Hematopoietic multipotent progenitor cell (in vitro differentiated cells): ENCODE data around the gene UBAP2L. TPM values are rescaled to one million over a fixed set of nuclear protein-coding genes. Genes with fewer than 3 reads are reported as not detected.
A peak's percentile ranks its signal among the peaks of the same experiment; 100 is the strongest.
"Not testable (repeated sequence)": the region's sequence is repeated elsewhere in the genome, so short reads cannot be mapped to it uniquely, and the experiment has no call there.

Source experiments
- DNase-seq, 3 donors: peaks; one replicate each; pipeline ENCODE4 v3.0.0-alpha.2; 2011 to 2015; ENCODE audit warnings: low read depth in 2 of 3, low spot score in 2 of 3
- small RNA-seq: library from RNA; depleted of rRNA; stranded (forward); fragments of <200 nt; gene quantifications from one replicate; pipeline ENCODE3, GENCODE V24; 2012
- total RNA-seq: library from RNA; depleted of rRNA; stranded (reverse); fragments of >200 nt; gene quantifications from one replicate; pipeline ENCODE4 v1.2.3, GENCODE V29; 2012

UBAP2L gene
- total RNA-seq, 1 donor, result 83.2 TPM

- no peak for DNase-seq
Measured at GRCh38 chr1:154304664-154305337, 84.0 kb downstream of the UBAP2L start.

- DNase-seq, result no peak
Measured at GRCh38 chr1:154306151-154306550, 85.4 kb downstream of the UBAP2L start.

- DNase-seq, result not testable (repeated sequence)
Measured at GRCh38 chr1:154307670-154308270, 87.0 kb downstream of the UBAP2L start.

- not testable (repeated sequence) for DNase-seq
Measured at GRCh38 chr1:154309136-154309535, 88.4 kb downstream of the UBAP2L start.

- not testable (repeated sequence) for DNase-seq
Measured at GRCh38 chr1:154312229-154313065, 91.7 kb downstream of the UBAP2L start.

- no peak for DNase-seq
Measured at GRCh38 chr1:154313066-154313356, 92.3 kb downstream of the UBAP2L start.

- not testable (repeated sequence) for DNase-seq
Measured at GRCh38 chr1:154314226-154314625, 93.5 kb downstream of the UBAP2L start.

- no peak for DNase-seq
Measured at GRCh38 chr1:154316704-154317103, 95.9 kb downstream of the UBAP2L start.

GRCh38 chr1:154318386-154318785, 97.6 kb downstream of the UBAP2L start:
- no peak for DNase-seq

Small RNA genes within 50 kb of the gene (small RNA-seq; reads per million reads assigned to genes)
- gene MIR190B (7.5 reads per million, percentile 90 among the genes with 10 or more reads in this experiment), gene RF00273 (not detected), gene RNU6-121P (not detected), gene RNU6-239P (not detected), gene SNORA58B (not detected)

Other genes with a start within 250 kb of the UBAP2L start
- 106 TPM for gene JTB, start 243.3 kb upstream of the UBAP2L start, total RNA-seq
- gene RAB13, start 234.6 kb upstream of the UBAP2L start, total RNA-seq, result 30.7 TPM
- gene RPS27, start 230.2 kb upstream of the UBAP2L start, total RNA-seq, result 2,372 TPM
- under 0.01 TPM for gene NUP210L, start 65.9 kb upstream of the UBAP2L start, total RNA-seq
- gene TPM3, start 28.9 kb upstream of the UBAP2L start, total RNA-seq, result 314 TPM
- gene CFAP141, start 14.6 kb upstream of the UBAP2L start, total RNA-seq, result not detected
- gene HAX1, start 51.7 kb downstream of the UBAP2L start, total RNA-seq, result 39.0 TPM
- gene AQP10, start 100.1 kb downstream of the UBAP2L start, total RNA-seq, result 0.54 TPM
- 154 TPM for gene ATP8B2, start 104.6 kb downstream of the UBAP2L start, total RNA-seq
- gene IL6R, start 184.4 kb downstream of the UBAP2L start, total RNA-seq, result 110 TPM